ENCODE data around the gene DYNLT2.

The DYNLT2 gene

GRCh38 chr6:169692516-169692915, 58.9 kb downstream of the DYNLT2 start:
- DNase-seq = no peak

- no peak for DNase-seq
Observed at GRCh38 chr6:169691260-169691659, 60.1 kb downstream of the DYNLT2 start.

Measured in suppressor macrophage treated with lipopolysaccharide for 4 hours (primary cell).